GM10248 (cell line): ENCODE measurements around the gene PKP1.

Experiments used
- CTCF ChIA-PET: fragments of 300-600 bp; sonication (Branson Sonifier 250); formaldehyde crosslinking; extraction: SDS; loops from one replicate; lab custom pipeline; 2021; ENCODE audit warnings: antibody characterized with exemption; lab: Yijun Ruan, JAX
- POLR2A ChIA-PET: fragments of 350-650 bp; sonication (Branson Sonifier 250); formaldehyde crosslinking; extraction: SDS; loops from one replicate; lab custom pipeline; 2020; ENCODE audit warnings: antibody characterized with exemption; lab: Yijun Ruan, JAX
- DNase-seq: peaks from one replicate; pipeline ENCODE4 v3.0.0; 2012; ENCODE audit errors: extremely low spot score
- TF ChIP-seq, protein P1 (sequence below): IDR thresholded peaks from 2 replicates; pipeline ENCODE4 v1.5.1; 2012; ENCODE audit warnings: mild to moderate bottlenecking, low read depth; ENCODE audit errors: extremely low read depth, missing control alignments, control extremely low read depth

Gene PKP1

DNA sequence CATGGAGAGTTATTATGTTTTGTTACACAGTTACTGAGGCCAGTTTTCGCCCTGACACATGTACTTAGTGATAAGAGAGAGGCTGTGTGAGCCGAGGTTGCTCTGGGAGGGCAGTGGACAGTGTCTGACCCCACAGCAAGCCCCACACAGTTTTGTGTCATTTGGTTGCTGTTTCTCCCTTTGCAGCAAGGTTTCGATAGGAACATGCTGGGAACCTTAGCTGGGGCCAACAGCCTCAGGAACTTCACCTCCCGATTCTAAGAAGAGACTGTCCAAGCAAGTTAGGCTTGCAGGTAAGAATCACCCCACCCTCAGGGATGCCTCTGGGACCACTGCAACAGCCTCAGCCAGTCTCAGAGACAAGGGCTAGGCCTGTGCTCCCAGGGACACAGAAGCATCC is 45.3 kb downstream of the PKP1 start:
- DNase-seq = no peak
- ChIA-PET POLR2A (no interaction called here), CTCF (interaction anchor here (0.8 to 5.1 kb wide), 2 partner anchors 18 to 33 kb away, joined by 3 to 14 read pairs; no protein-coding TSS in a partner anchor)
- TF ChIP-seq, protein P1, sequence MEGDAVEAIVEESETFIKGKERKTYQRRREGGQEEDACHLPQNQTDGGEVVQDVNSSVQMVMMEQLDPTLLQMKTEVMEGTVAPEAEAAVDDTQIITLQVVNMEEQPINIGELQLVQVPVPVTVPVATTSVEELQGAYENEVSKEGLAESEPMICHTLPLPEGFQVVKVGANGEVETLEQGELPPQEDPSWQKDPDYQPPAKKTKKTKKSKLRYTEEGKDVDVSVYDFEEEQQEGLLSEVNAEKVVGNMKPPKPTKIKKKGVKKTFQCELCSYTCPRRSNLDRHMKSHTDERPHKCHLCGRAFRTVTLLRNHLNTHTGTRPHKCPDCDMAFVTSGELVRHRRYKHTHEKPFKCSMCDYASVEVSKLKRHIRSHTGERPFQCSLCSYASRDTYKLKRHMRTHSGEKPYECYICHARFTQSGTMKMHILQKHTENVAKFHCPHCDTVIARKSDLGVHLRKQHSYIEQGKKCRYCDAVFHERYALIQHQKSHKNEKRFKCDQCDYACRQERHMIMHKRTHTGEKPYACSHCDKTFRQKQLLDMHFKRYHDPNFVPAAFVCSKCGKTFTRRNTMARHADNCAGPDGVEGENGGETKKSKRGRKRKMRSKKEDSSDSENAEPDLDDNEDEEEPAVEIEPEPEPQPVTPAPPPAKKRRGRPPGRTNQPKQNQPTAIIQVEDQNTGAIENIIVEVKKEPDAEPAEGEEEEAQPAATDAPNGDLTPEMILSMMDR = no peak

DNA sequence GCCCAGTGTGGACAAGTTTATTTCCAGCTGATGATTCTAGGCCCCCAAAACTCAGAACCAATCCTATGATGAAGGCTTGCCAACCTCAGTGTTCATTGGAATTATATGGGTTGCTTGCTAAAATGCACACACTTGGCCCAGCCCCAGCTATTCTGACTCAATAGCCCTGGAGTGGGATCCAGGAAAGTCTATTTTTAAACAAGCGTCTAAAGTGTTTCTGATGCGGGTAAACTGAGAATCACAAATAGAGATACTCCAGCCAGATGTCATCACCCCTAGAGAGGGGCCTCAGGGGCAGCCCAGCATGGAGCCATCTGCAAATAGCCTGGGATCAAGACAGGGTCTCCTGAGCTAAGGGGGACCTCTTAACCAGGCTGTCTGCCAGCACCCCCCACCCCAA is 46.0 kb downstream of the PKP1 start:
- TF ChIP-seq, protein P1 = no peak
- ChIA-PET POLR2A (no interaction called here), CTCF (interaction anchor here (0.8 to 5.1 kb wide), 3 partner anchors 12 to 32 kb away, joined by 3 to 14 read pairs (median 3); no protein-coding TSS in a partner anchor)
- no peak for DNase-seq

DNA sequence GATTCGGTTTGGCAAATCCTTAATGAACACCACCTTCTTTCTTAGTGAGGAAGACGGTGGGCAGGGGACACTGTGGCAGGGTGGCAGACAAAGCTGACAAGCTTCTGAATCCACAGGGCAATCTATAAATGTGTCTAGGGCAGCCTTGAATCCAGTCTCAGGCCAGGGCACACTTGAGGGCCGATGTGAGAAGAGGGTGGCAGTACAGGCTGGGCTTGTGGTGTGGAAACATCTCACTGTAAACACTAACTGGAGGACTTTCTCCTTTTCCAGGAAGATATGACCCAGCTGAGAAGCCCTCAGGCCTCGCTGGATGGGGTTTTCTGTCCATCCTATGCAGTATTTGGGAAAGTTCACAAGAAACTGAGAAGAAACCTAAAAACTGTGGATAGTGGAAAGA is 46.5 kb downstream of the PKP1 start:
- TF ChIP-seq, protein P1 = no peak
- DNase-seq = no peak
- POLR2A ChIA-PET = no interaction called here
- CTCF ChIA-PET = interaction anchor here (0.9 to 5.1 kb wide), 4 partner anchors 13 to 48 kb away, joined by 3 to 14 read pairs (median 7); no protein-coding TSS in a partner anchor

DNA sequence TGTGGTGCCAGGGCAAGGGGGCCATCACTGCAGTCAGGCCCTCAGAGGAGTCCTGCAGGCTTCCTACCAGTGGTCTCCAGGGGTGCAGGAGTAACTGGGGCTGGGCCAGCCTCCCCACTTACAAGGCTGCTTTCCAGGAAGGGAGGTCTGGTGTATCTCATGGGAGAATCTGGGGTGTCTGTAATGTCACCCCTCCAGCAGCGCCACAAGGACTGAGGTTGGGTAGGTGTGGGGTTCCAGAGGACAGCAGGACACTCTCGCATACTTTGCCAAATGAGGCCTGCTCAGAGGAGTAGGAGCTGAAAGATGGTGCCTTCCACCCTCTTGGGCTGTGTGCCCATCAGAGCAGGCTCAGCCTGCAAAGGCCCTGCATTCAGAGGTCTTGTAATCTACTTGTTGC is 47.2 kb downstream of the PKP1 start:
- CTCF ChIA-PET = interaction anchor here (1.3 to 5.1 kb wide), 3 partner anchors 16 to 48 kb away, joined by 3 to 14 read pairs (median 11); no protein-coding TSS in a partner anchor
- DNase-seq = no peak
- POLR2A ChIA-PET = no interaction called here
- TF ChIP-seq, protein P1 = no peak

DNA sequence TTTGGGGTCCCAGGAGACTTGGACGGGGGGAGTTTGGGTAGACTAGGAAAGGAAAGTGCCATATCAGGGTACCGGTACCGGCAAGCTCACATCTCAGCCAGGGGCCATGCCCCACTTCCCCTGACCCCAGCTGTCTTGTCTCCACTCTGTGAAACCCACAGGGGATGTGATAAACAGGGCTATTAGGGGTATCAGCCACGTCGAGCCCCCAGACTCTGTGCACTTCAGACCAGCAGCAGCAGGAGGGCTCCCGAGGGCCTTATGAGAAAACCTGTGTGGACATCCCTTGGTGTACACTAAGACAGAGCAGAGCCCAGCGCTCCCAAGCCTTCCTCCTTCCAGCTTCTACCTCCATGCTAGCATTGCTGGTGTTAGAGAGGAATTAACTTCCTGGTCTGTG is 47.9 kb downstream of the PKP1 start:
- TF ChIP-seq, protein P1 = no peak
- ChIA-PET CTCF (interaction anchor here (1.3 to 5.1 kb wide), 3 partner anchors 16 to 49 kb away, joined by 3 to 14 read pairs (median 11); no protein-coding TSS in a partner anchor), POLR2A (no interaction called here)
- DNase-seq = no peak

DNA sequence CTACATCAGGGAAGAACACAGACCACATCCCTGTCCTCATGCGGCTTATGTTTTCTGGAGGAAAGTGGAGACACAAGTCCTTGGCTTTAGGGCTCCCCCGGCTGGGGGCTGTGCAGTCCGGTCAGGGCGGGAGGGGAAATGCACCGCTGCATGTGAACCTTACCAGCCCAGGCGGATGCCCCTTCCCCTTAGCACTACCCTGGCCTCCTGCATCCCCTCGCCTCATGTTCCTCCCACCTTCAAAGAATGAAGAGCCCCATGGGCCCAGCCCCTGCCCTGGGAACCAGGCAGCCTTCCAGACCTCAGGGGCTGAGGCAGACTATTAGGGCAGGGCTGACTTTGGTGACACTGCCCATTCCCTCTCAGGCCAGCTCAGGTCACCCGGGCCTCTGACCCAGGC is 48.7 kb downstream of the PKP1 start:
- ChIA-PET POLR2A (no interaction called here), CTCF (no interaction called here)
- TF ChIP-seq, protein P1 = no peak
- DNase-seq = no peak
